SJSA1 (cell line): Measurements from ENCODE around the gene ATF6. TPM values are rescaled to one million over a fixed set of nuclear protein-coding genes. Genes with fewer than 3 reads are reported as not detected.
"Not testable (repeated sequence)": the region's sequence is repeated elsewhere in the genome, so short reads cannot be mapped to it uniquely, and the experiment has no call there.

Experiments
- DNase-seq, 2 experiments: peaks; one replicate each; pipeline ENCODE4 v3.0.0-alpha.2; 2015 to 2020; ENCODE audit warnings: low spot score in 2 of 2, low read depth in 1 of 2
- H3K27ac ChIP-seq: fragments of 250-450 bp; sonication (Bioruptor Pico); 2 replicates; pipeline ENCODE4 v1.5.1; 2020; ENCODE audit warnings: mild to moderate bottlenecking, moderate library complexity
- H3K27me3 ChIP-seq: fragments of 250-450 bp; sonication (Bioruptor Pico); replicated peaks from 2 replicates; pipeline ENCODE4 v1.5.1; 2020; ENCODE audit warnings: mild to moderate bottlenecking, moderate library complexity
- H3K36me3 ChIP-seq: fragments of 250-450 bp; sonication (Bioruptor Pico); 2 replicates; pipeline ENCODE4 v1.5.1; 2020; ENCODE audit warnings: mild to moderate bottlenecking
- H3K4me1 ChIP-seq: fragments of 250-450 bp; sonication (Bioruptor Pico); replicated peaks from 2 replicates; pipeline ENCODE4 v1.6.1; 2021; ENCODE audit warnings: mild to moderate bottlenecking
- H3K4me3 ChIP-seq: fragments of 250-450 bp; sonication (Bioruptor Pico); 2 replicates; pipeline ENCODE4 v1.5.1; 2020; ENCODE audit warnings: mild to moderate bottlenecking
- H3K9me3 ChIP-seq: fragments of 250-450 bp; sonication (Bioruptor Pico); replicated peaks from 2 replicates; pipeline ENCODE4 v1.5.1; 2020; ENCODE audit warnings: mild to moderate bottlenecking
- total RNA-seq: library from RNA; depleted of rRNA; stranded (reverse); fragments of >200 nt; shearing (Covaris generic); gene quantifications from 2 replicates; pipeline ENCODE4 v1.2.3, GENCODE V29; 2014

Gene ATF6
- total RNA-seq, 1 experiment from 2014 or later = 30.6 TPM

GRCh38 chr1:161809656-161810055, 43.5 kb downstream of the ATF6 start:
- not testable (repeated sequence) for H3K9me3 ChIP-seq, H3K4me3 ChIP-seq, H3K27ac ChIP-seq, H3K4me1 ChIP-seq, H3K27me3 ChIP-seq, DNase-seq
- peaks cover 12% of the 10 kb centered on the region; the same call in 1 of the 2 replicates for H3K36me3 ChIP-seq

GRCh38 chr1:161810780-161811179, 44.7 kb downstream of the ATF6 start:
- no peaks in the 10 kb centered on the region for H3K4me1 ChIP-seq
- no peak for DNase-seq
- no peaks in the 10 kb centered on the region for H3K27me3 ChIP-seq
- peaks cover 12% of the 10 kb centered on the region; the same call in 1 of the 2 replicates for H3K36me3 ChIP-seq
- H3K27ac ChIP-seq = no peak overlapping the region
- H3K4me3 ChIP-seq = no peak overlapping the region
- H3K9me3 ChIP-seq = no peaks in the 10 kb centered on the region

GRCh38 chr1:161816201-161816600, 50.1 kb downstream of the ATF6 start:
- no peak overlapping the region for H3K27ac ChIP-seq
- no peaks in the 10 kb centered on the region for H3K9me3 ChIP-seq
- H3K27me3 ChIP-seq = no peaks in the 10 kb centered on the region
- DNase-seq = no peak
- peaks cover 9% of the 10 kb centered on the region for H3K36me3 ChIP-seq
- no peak overlapping the region for H3K4me3 ChIP-seq
- H3K4me1 ChIP-seq = no peaks in the 10 kb centered on the region

- Histone ChIP-seq H3K4me3 (no peak overlapping the region), H3K27me3 (no peaks in the 10 kb centered on the region), H3K4me1 (no peaks in the 10 kb centered on the region), H3K36me3 (peaks cover 15% of the 10 kb centered on the region), H3K27ac (no peak overlapping the region), H3K9me3 (no peaks in the 10 kb centered on the region)
- no peak for DNase-seq
Observed at GRCh38 chr1:161817176-161817730, 51.1 kb downstream of the ATF6 start.

GRCh38 chr1:161820914-161821313, 54.8 kb downstream of the ATF6 start:
- Histone ChIP-seq H3K27ac (no peak overlapping the region), H3K9me3 (no peaks in the 10 kb centered on the region), H3K36me3 (peaks cover 18% of the 10 kb centered on the region), H3K27me3 (no peaks in the 10 kb centered on the region), H3K4me3 (no peak overlapping the region), H3K4me1 (no peaks in the 10 kb centered on the region)
- no peak for DNase-seq

- H3K4me1 ChIP-seq = no peaks in the 10 kb centered on the region
- no peaks in the 10 kb centered on the region for H3K9me3 ChIP-seq
- H3K4me3 ChIP-seq = no peak overlapping the region
- H3K27me3 ChIP-seq = no peaks in the 10 kb centered on the region
- no peak overlapping the region for H3K27ac ChIP-seq
- DNase-seq = no peak
- peaks cover 14% of the 10 kb centered on the region for H3K36me3 ChIP-seq
Observed at GRCh38 chr1:161824618-161825017, 58.5 kb downstream of the ATF6 start.

- Histone ChIP-seq H3K9me3 (no peaks in the 10 kb centered on the region), H3K36me3 (peaks cover 14% of the 10 kb centered on the region), H3K4me3 (no peak overlapping the region), H3K27me3 (no peaks in the 10 kb centered on the region), H3K27ac (no peak overlapping the region), H3K4me1 (no peaks in the 10 kb centered on the region)
- no peak for DNase-seq
Observed at GRCh38 chr1:161825831-161826230, 59.7 kb downstream of the ATF6 start.

GRCh38 chr1:161826478-161826877, 60.4 kb downstream of the ATF6 start:
- peaks cover 8% of the 10 kb centered on the region for H3K36me3 ChIP-seq
- no peaks in the 10 kb centered on the region for H3K9me3 ChIP-seq
- H3K4me1 ChIP-seq = no peaks in the 10 kb centered on the region
- DNase-seq = no peak
- no peak overlapping the region for H3K27ac ChIP-seq
- H3K27me3 ChIP-seq = no peaks in the 10 kb centered on the region
- H3K4me3 ChIP-seq = no peak overlapping the region

GRCh38 chr1:161827786-161828185, 61.7 kb downstream of the ATF6 start:
- Histone ChIP-seq H3K36me3 (peaks cover 3% of the 10 kb centered on the region; the same call in 1 of the 2 replicates), H3K4me1 (no peaks in the 10 kb centered on the region), H3K27ac (no peak overlapping the region), H3K27me3 (no peaks in the 10 kb centered on the region), H3K9me3 (no peaks in the 10 kb centered on the region), H3K4me3 (no peak overlapping the region)
- DNase-seq = no peak

- H3K4me1 ChIP-seq, H3K36me3 ChIP-seq, H3K9me3 ChIP-seq, H3K4me3 ChIP-seq, H3K27me3 ChIP-seq, H3K27ac ChIP-seq, DNase-seq: not testable (repeated sequence)
Observed at GRCh38 chr1:161832299-161832907, 66.3 kb downstream of the ATF6 start.

- Histone ChIP-seq H3K4me1 (no peaks in the 10 kb centered on the region), H3K27ac (no peak overlapping the region), H3K27me3 (no peaks in the 10 kb centered on the region), H3K9me3 (no peaks in the 10 kb centered on the region), H3K4me3 (no peak overlapping the region), H3K36me3 (peaks cover 13% of the 10 kb centered on the region)
- no peak for DNase-seq
Observed at GRCh38 chr1:161834967-161835550, 68.9 kb downstream of the ATF6 start.

GRCh38 chr1:161836018-161836417, 69.9 kb downstream of the ATF6 start:
- H3K27me3 ChIP-seq = no peaks in the 10 kb centered on the region
- no peaks in the 10 kb centered on the region for H3K9me3 ChIP-seq
- no peak for DNase-seq
- H3K36me3 ChIP-seq = peaks cover 13% of the 10 kb centered on the region
- H3K4me1 ChIP-seq = no peaks in the 10 kb centered on the region
- H3K27ac ChIP-seq = no peak overlapping the region
- no peak overlapping the region for H3K4me3 ChIP-seq

GRCh38 chr1:161838362-161838761, 72.2 kb downstream of the ATF6 start:
- Histone ChIP-seq H3K27ac (no peak overlapping the region), H3K4me3 (no peak overlapping the region), H3K36me3 (peaks cover 13% of the 10 kb centered on the region; the same call in 1 of the 2 replicates), H3K4me1 (no peaks in the 10 kb centered on the region), H3K27me3 (no peaks in the 10 kb centered on the region), H3K9me3 (no peaks in the 10 kb centered on the region)
- no peak for DNase-seq

GRCh38 chr1:161838885-161839284, 72.8 kb downstream of the ATF6 start:
- H3K4me1 ChIP-seq = no peaks in the 10 kb centered on the region
- H3K27ac ChIP-seq = no peak overlapping the region
- no peaks in the 10 kb centered on the region for H3K9me3 ChIP-seq
- H3K36me3 ChIP-seq = peaks cover 13% of the 10 kb centered on the region; the same call in 1 of the 2 replicates
- no peak overlapping the region for H3K4me3 ChIP-seq
- no peak for DNase-seq
- no peaks in the 10 kb centered on the region for H3K27me3 ChIP-seq
